GM12878 (cell line): ENCODE measurements around the gene WDR77.

Experiments
- BCL11A ChIP-seq: IDR thresholded peaks from 2 replicates; pipeline ENCODE4 v1.6.1; 2011; ENCODE audit warnings: low read depth, low read length
- EZH2 ChIP-seq: IDR thresholded peaks from 2 replicates; pipeline ENCODE4 v1.6.1; 2012; ENCODE audit warnings: low read depth, mild to moderate bottlenecking, control low read depth, inconsistent platforms, low read length, borderline replicate concordance; ENCODE audit not compliant: control insufficient read depth
- FOXK2 ChIP-seq: fragments of 450-650 bp; IDR thresholded peaks from 2 replicates; pipeline ENCODE4 v1.6.1; 2017; ENCODE audit warnings: mild to moderate bottlenecking, moderate library complexity
- FOXM1 ChIP-seq: IDR thresholded peaks from 2 replicates; pipeline ENCODE4 v1.6.1; 2012; ENCODE audit warnings: low read depth, mild to moderate bottlenecking, inconsistent platforms, low read length, moderate library complexity
- NFXL1 ChIP-seq: fragments of 450-650 bp; IDR thresholded peaks from 2 replicates; pipeline ENCODE4 v1.6.1; 2017; ENCODE audit warnings: antibody characterized with exemption, mild to moderate bottlenecking, borderline replicate concordance
- NFYA ChIP-seq: IDR thresholded peaks from 2 replicates; pipeline ENCODE4 v1.6.1; 2011; ENCODE audit warnings: low read depth, mild to moderate bottlenecking, low read length, improper control_type of control experiment, borderline replicate concordance
- TAF1 ChIP-seq: IDR thresholded peaks from 2 replicates; pipeline ENCODE4 v1.6.1; 2011; ENCODE audit warnings: mild to moderate bottlenecking, low read depth, low read length, borderline replicate concordance
- USF1 ChIP-seq: IDR thresholded peaks from 2 replicates; pipeline ENCODE4 v1.6.1; 2011; ENCODE audit warnings: borderline replicate concordance, low read depth, mild to moderate bottlenecking, moderate library complexity, mixed read lengths, low read length; ENCODE audit not compliant: insufficient read depth; ENCODE audit errors: extremely low read length
- USF2 ChIP-seq: IDR thresholded peaks from 2 replicates; pipeline ENCODE4 v1.6.1; 2011; ENCODE audit warnings: low read depth, low read length, improper control_type of control experiment, borderline replicate concordance
- ZNF384 ChIP-seq: IDR thresholded peaks from 2 replicates; pipeline ENCODE4 v1.6.1; 2012; ENCODE audit warnings: low read depth, mild to moderate bottlenecking, low read length, improper control_type of control experiment, borderline replicate concordance
- TF ChIP-seq, protein P1 (sequence below), 3 experiments: IDR thresholded peaks in 2 of 3; conservative IDR thresholded peaks in 1 of 3; 2 replicates each; pipeline ENCODE4 v1.5.1; 2011; ENCODE audit warnings: low read depth in 3 of 3, low read length in 3 of 3, mild to moderate bottlenecking in 3 of 3, control low read depth in 2 of 3, moderate library complexity in 2 of 3, inconsistent platforms in 1 of 3, mixed read lengths in 1 of 3; ENCODE audit not compliant: control insufficient read depth in 2 of 3, insufficient read depth in 1 of 3; ENCODE audit errors: extremely low read depth in 1 of 3

DNA sequence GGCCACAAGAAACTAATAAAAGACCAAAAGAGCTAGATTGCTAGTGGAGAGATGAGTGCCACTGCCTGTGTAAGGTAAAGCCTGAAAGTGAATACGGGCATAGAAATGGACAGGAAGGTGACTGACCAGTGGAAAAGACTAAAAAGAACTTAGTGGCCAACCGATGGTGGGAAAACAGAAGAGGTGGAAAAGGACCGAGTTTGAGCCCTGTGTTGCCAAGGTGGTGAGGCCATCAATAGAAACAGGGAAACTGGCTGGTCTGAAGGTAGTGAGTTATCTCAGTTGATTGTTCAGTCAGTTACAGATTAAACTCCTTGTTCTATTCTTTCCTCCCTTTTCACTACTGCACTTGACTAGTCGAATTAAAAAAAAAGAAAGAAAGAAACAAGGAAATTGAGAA lies 2.5 kb downstream of the WDR77 start:
- no peak for TF ChIP-seq NFXL1
- no peak for TF ChIP-seq USF1
- TF ChIP-seq USF2: no peak
- no peak for TF ChIP-seq EZH2
- no peak for TF ChIP-seq FOXK2
- TF ChIP-seq FOXM1: no peak
- no peak for TF ChIP-seq BCL11A
- no peak for TF ChIP-seq TAF1
- TF ChIP-seq, protein P1, sequence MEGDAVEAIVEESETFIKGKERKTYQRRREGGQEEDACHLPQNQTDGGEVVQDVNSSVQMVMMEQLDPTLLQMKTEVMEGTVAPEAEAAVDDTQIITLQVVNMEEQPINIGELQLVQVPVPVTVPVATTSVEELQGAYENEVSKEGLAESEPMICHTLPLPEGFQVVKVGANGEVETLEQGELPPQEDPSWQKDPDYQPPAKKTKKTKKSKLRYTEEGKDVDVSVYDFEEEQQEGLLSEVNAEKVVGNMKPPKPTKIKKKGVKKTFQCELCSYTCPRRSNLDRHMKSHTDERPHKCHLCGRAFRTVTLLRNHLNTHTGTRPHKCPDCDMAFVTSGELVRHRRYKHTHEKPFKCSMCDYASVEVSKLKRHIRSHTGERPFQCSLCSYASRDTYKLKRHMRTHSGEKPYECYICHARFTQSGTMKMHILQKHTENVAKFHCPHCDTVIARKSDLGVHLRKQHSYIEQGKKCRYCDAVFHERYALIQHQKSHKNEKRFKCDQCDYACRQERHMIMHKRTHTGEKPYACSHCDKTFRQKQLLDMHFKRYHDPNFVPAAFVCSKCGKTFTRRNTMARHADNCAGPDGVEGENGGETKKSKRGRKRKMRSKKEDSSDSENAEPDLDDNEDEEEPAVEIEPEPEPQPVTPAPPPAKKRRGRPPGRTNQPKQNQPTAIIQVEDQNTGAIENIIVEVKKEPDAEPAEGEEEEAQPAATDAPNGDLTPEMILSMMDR (IDR thresholded peaks at IDR 0.05 in 2 of 3, conservative IDR thresholded peaks at IDR 0.05 in 1 of 3; ENCODE audit: control insufficient read depth in 2 of 3, extremely low read depth in 1 of 3, insufficient read depth in 1 of 3, low read depth in 3 of 3, low read length in 3 of 3): no peak
- no peak for TF ChIP-seq NFYA
- no peak for TF ChIP-seq ZNF384
